Measurements from ENCODE around the gene TNNT3.
"Not testable (repeated sequence)": the region's sequence is repeated elsewhere in the genome, so short reads cannot be mapped to it uniquely, and the experiment has no call there.

DNA sequence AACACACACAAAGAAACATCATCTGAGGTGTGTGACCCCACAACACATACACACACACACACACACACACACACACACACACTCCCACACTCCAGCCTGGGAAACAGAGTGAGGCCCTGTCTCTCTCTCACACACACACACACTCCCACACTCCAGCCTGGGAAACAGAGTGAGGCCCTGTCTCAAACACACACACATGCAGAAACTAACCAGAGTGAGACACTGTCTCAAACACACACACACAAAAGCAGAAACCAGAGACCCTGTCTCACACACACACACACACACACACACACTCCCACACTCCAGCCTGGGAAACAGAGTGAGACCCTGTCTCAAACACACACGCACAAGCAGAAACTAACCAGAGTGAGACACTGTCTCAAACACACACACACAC is 20.3 kb downstream of the TNNT3 start:
- TF ChIP-seq, protein P1, sequence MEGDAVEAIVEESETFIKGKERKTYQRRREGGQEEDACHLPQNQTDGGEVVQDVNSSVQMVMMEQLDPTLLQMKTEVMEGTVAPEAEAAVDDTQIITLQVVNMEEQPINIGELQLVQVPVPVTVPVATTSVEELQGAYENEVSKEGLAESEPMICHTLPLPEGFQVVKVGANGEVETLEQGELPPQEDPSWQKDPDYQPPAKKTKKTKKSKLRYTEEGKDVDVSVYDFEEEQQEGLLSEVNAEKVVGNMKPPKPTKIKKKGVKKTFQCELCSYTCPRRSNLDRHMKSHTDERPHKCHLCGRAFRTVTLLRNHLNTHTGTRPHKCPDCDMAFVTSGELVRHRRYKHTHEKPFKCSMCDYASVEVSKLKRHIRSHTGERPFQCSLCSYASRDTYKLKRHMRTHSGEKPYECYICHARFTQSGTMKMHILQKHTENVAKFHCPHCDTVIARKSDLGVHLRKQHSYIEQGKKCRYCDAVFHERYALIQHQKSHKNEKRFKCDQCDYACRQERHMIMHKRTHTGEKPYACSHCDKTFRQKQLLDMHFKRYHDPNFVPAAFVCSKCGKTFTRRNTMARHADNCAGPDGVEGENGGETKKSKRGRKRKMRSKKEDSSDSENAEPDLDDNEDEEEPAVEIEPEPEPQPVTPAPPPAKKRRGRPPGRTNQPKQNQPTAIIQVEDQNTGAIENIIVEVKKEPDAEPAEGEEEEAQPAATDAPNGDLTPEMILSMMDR (IDR thresholded peaks at IDR 0.05): not testable (repeated sequence)
- not testable (repeated sequence) for TF ChIP-seq POLR2A (IDR thresholded peaks at IDR 0.05)

Data from body of pancreas (tissue), 4 donors.